ENCODE results near the gene PRR30. TPM values are rescaled to one million over a fixed set of nuclear protein-coding genes. Genes with fewer than 3 reads are reported as not detected.

Gene PRR30
- total and polyA plus RNA-seq, 2 donors (not counting 3 experiments of a cell fraction or from before 2014, with no cell fraction given): not detected

- BruUV-seq (replicated peaks): no TSS peak
- Histone ChIP-seq H3K4me2 (ENCODE audit: insufficient read depth, low read length) (no peak overlapping the region), H3K36me3 (ENCODE audit: control insufficient read depth in 2 of 2, extremely low read depth in 1 of 2, insufficient read depth in 2 of 2, low read length in 2 of 2) (no peaks in the 10 kb centered on the region), H3K27ac (ENCODE audit: insufficient read depth, low read depth, low read length) (no peak overlapping the region), H3K79me2 (ENCODE audit: control insufficient read depth, insufficient read depth, low read length) (no peaks in the 10 kb centered on the region), H3K9me1 (replicated peaks; ENCODE audit: control insufficient read depth, extremely low read depth, insufficient read depth, low read length) (no peaks in the 10 kb centered on the region), H4K20me1 (replicated peaks; ENCODE audit: control insufficient read depth, extremely low read depth, insufficient read depth, low read length) (no peaks in the 10 kb centered on the region), H3K9ac (replicated peaks; ENCODE audit: extremely low read depth, insufficient read depth, low read length) (no peak overlapping the region), H3K4me3 (replicated peaks in 1 of 3; ENCODE audit: insufficient read depth in 1 of 3, low read depth in 1 of 3, low read length in 3 of 3) (no peak overlapping the region), H3K4me1 (ENCODE audit: control insufficient read depth, extremely low read depth, insufficient read depth, low read length) (no peaks in the 10 kb centered on the region), H2AFZ (ENCODE audit: low read depth, low read length) (no peak overlapping the region), H3K9me3 (replicated peaks; ENCODE audit: control insufficient read depth, insufficient read depth, low read length) (no peaks in the 10 kb centered on the region), H3K27me3 (ENCODE audit: control insufficient read depth in 2 of 2, insufficient read depth in 2 of 2, low read length in 2 of 2) (no peaks in the 10 kb centered on the region)
- POLR2A ChIA-PET: no interaction called here
- FAIRE-seq (no peak), DNase-seq (ENCODE audit: low read depth, low spot score) (no peak)
- intact Hi-C loops (cut with micrococcal nuclease) (loop anchor here (10.0 kb wide), 1 partner anchor 174 kb away; no protein-coding TSS in a partner anchor), dilution Hi-C loops (cut with MboI; ENCODE audit: extremely low pct_ligation_motif_present, low sequenced_read_pairs) (no loop called here)
- CTCF ChIA-PET: interaction anchor here (0.5 to 3.0 kb wide), 5 partner anchors 9 to 32 kb away, joined by 4 to 23 read pairs (median 5); no protein-coding TSS in a partner anchor
- TF ChIP-seq CTCF (IDR thresholded peaks at IDR 0.05; ENCODE audit: extremely low read depth in 1 of 2, insufficient read depth in 1 of 2, low read depth in 1 of 2, low read length in 2 of 2) (no peak), GATA2 (IDR thresholded peaks at IDR 0.05; ENCODE audit: insufficient read depth, insufficient read length, low read depth, low read length) (no peak), MYC (IDR thresholded peaks at IDR 0.05; ENCODE audit: low read depth, low read length) (no peak), POLR2A (IDR thresholded peaks at IDR 0.05; ENCODE audit: low read depth, low read length) (no peak), POLR2AphosphoS5 (IDR thresholded peaks at IDR 0.05; ENCODE audit: insufficient read depth, low read depth, low read length) (no peak), EZH2 (IDR thresholded peaks at IDR 0.05; ENCODE audit: borderline replicate concordance, low read depth, low read length, severe bottlenecking) (no peak), JUN (IDR thresholded peaks at IDR 0.05; ENCODE audit: borderline replicate concordance, insufficient read depth, insufficient read length, low read depth) (no peak), FOS (IDR thresholded peaks at IDR 0.05; ENCODE audit: borderline replicate concordance, insufficient read depth, low read length) (no peak)
- TF ChIP-seq, protein P1, sequence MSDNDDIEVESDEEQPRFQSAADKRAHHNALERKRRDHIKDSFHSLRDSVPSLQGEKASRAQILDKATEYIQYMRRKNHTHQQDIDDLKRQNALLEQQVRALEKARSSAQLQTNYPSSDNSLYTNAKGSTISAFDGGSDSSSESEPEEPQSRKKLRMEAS (IDR thresholded peaks at IDR 0.05; ENCODE audit: insufficient read depth, insufficient read length): no peak
These were observed 20.1 kb upstream of the PRR30 start for GRCh38 chr2:27159271-27159670.

Measured in endothelial cell of umbilical vein (primary cell).